ENCODE data around the gene INSRR.

Gene INSRR

DNA sequence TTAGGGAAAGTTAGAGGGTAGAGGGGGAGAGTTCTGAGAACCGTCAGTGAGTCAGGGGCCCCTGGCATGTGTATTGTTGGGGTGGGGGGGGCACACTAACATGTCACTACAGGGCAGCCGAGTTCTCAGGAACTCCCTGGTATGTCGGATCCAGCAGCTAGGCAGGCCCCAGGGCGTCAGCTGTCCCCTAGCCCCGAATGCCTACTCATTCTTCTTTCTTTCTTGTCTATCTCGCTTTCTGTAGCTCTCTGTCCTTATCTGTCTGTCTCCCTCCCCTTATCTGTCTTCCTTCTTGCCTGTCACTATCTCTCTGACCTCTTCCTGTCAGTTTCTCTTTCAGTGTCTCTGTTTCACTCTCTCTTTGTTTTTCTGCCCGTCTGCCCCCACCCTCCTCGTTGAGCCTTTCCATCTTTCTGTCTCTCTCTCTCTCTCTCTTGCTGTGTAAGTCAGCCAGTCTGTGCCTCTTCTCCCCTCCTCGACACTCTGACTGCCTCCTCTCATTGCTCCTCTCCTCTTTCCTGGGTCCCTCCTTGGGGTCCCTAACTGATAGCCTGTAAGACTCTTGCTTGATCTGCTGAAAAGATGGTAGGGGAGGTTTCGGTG is 4.2 kb upstream of the INSRR start:
- TF ChIP-seq, protein P1, sequence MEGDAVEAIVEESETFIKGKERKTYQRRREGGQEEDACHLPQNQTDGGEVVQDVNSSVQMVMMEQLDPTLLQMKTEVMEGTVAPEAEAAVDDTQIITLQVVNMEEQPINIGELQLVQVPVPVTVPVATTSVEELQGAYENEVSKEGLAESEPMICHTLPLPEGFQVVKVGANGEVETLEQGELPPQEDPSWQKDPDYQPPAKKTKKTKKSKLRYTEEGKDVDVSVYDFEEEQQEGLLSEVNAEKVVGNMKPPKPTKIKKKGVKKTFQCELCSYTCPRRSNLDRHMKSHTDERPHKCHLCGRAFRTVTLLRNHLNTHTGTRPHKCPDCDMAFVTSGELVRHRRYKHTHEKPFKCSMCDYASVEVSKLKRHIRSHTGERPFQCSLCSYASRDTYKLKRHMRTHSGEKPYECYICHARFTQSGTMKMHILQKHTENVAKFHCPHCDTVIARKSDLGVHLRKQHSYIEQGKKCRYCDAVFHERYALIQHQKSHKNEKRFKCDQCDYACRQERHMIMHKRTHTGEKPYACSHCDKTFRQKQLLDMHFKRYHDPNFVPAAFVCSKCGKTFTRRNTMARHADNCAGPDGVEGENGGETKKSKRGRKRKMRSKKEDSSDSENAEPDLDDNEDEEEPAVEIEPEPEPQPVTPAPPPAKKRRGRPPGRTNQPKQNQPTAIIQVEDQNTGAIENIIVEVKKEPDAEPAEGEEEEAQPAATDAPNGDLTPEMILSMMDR (IDR thresholded peaks at IDR 0.05; ENCODE audit: unreplicated experiment in 3 of 3): no peak
- Mint-ChIP-seq H3K27me3 (ENCODE audit: low read depth) (peaks cover 66% of the 10 kb centered on the region), H3K4me1 (peaks cover 61% of the 10 kb centered on the region), H3K4me3 (peak overlapping the region; percentile 44 to 54 (median 45)), H3K27ac (peak overlapping the region in 2 of 3 experiments; percentile 9 to 47), H3K9me3 (no peaks in the 10 kb centered on the region), H3K36me3 (ENCODE audit: low read depth) (no peaks in the 10 kb centered on the region)

DNA sequence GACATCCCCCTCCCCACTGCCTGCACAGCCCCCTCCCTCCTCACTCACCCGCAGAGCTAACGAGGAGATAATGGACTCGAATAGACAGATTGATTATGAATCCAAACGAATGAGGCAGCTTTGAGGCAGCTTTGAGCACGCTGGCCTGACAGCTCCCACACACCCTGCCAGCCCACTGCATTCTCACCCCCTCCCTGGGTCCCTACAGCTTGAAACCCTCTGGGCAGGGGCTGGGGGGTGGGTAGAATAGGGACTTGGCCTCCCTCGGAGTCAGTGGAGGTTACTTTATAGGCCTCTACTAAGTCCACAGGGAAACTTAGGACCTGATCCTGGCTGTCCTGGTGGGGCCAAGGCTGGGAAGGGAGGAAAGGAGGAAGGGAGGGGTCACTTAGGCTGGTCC is 3.7 kb upstream of the INSRR start:
- Mint-ChIP-seq H3K9me3 (no peaks in the 10 kb centered on the region), H3K27me3 (ENCODE audit: low read depth) (peaks cover 68% of the 10 kb centered on the region), H3K4me1 (peaks cover 65% of the 10 kb centered on the region), H3K27ac (no peak overlapping the region), H3K36me3 (ENCODE audit: low read depth) (no peaks in the 10 kb centered on the region), H3K4me3 (peak overlapping the region in 2 of 3 experiments; percentile 12 to 54)
- TF ChIP-seq, protein P1 (IDR thresholded peaks at IDR 0.05; ENCODE audit: unreplicated experiment in 3 of 3): no peak

DNA sequence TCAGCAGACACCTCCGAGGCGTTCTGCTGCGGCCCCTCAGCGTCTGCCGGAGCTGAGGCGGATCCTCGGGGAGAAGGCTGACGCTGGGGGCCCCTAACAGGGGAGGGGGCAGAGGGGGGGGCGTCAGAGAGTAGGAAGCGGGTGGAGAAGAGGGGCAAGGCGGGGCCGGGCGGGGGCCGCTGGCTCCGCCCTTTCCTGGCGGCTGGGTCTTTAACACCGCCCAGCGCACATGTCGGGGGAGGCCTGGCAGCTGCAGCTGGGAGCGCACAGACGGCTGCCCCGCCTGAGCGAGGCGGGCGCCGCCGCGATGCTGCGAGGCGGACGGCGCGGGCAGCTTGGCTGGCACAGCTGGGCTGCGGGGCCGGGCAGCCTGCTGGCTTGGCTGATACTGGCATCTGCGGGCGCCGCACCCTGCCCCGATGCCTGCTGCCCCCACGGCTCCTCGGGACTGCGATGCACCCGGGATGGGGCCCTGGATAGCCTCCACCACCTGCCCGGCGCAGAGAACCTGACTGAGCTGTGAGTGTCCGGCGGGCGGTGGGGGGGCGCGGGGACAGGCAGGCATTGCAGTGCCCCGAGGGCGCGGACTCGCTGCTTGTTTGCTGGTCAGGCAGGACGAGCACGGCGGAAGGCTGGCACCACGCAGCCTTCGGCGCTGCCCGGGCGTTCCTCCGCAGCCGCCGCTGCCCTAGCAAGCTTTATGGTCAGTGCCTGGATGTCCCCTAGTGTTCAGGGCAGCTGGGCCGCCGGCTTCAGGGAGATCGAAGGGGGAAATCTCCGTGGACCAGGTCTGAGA is 1.9 kb upstream of the INSRR start, which contains the start of gene NTRK1:
TSS of gene NTRK1 (plus strand) at position 238 of the 796 bp plus-strand sequence. CDS start at position 308, 70 bp downstream.
- Mint-ChIP-seq H3K4me3 (peak within 1 kb of the TSS; percentile 79 to 87 (median 82)), H3K4me1 (peaks cover 59% of the 10 kb centered on the region), H3K36me3 (ENCODE audit: low read depth) (no peaks in the 10 kb centered on the region), H3K27ac (peak within 1 kb of the TSS in 1 of 3 experiments; percentile 7), H3K9me3 (no peaks in the 10 kb centered on the region), H3K27me3 (ENCODE audit: low read depth) (peaks cover 83% of the 10 kb centered on the region)
- TF ChIP-seq, protein P1 (IDR thresholded peaks at IDR 0.05; ENCODE audit: unreplicated experiment in 3 of 3): no peak

DNA sequence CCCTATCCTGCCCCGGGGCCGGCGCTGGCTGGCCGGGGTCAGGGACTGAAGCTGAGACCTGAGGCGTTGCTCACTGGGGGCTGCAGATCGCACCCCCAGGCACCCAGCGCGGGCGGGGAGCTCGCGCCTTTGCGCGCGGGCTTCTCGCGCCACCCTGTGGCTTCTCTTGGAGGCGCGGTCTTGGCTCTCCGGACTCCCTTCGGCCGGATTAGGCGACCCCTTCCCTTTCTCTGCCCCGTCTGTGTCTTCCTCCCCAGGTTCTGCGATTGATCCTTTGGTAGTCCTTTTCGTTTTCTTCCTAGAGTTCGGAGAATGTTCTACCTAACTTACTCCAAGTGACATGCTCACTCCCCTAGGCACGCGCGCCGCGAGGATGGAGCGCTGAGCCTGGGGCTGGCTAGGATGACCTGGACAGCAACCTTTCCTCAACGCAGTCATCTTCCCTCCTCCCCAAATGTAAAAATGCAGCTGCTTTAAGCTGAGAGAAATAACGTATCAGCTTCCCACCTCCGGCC is 1.3 kb upstream of the INSRR start:
- peak overlapping the region; percentile 79 to 87 (median 82) for H3K4me3 Mint-ChIP-seq
- peaks cover 82% of the 10 kb centered on the region for H3K27me3 Mint-ChIP-seq (ENCODE audit: low read depth)
- no peak overlapping the region for H3K27ac Mint-ChIP-seq
- H3K9me3 Mint-ChIP-seq: no peaks in the 10 kb centered on the region
- no peaks in the 10 kb centered on the region for H3K36me3 Mint-ChIP-seq (ENCODE audit: low read depth)
- H3K4me1 Mint-ChIP-seq: peaks cover 52% of the 10 kb centered on the region
- TF ChIP-seq, protein P1 (IDR thresholded peaks at IDR 0.05; ENCODE audit: unreplicated experiment in 3 of 3): peak; percentile 82 to 93 (median 89)

DNA sequence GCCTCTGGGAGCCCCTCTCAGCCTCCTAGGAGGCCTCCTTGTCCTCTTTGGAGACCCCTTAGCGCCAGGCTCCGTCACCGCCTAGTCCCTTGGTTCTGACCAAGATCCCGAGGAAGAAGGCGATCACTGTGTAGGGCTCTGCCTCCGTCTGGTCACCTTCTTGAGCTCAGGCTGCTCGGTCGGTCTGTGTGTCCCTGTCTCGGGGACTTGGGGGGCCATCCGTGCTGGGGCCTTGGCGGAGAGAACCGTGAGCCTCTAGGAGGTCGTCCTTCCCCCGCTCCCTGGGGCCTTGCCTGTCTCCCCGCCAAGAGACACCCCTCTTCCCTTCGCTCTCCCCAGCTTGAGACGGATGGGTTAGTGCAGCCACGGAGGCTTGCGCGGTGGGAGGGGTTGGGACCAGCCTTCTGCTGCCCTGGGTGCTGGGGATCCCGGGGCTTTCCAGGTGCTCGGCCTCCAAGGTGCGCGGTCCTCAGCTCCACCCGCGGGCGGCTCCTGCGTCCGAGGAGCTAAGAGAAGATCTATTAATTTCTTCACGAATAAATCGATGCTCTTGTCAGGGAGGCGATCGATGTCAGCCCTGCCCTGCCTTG is 701 bp upstream of the INSRR start:
- peak overlapping the region; percentile 79 to 87 (median 82) for H3K4me3 Mint-ChIP-seq
- H3K9me3 Mint-ChIP-seq: no peaks in the 10 kb centered on the region
- no peaks in the 10 kb centered on the region for H3K36me3 Mint-ChIP-seq (ENCODE audit: low read depth)
- peaks cover 76% of the 10 kb centered on the region for H3K27me3 Mint-ChIP-seq (ENCODE audit: low read depth)
- TF ChIP-seq, protein P1 (IDR thresholded peaks at IDR 0.05; ENCODE audit: unreplicated experiment in 3 of 3): no peak
- H3K4me1 Mint-ChIP-seq: peaks cover 55% of the 10 kb centered on the region
- no peak overlapping the region for H3K27ac Mint-ChIP-seq
